DND-41 (cell line): Measurements from ENCODE around the gene MEX3C.

Experiments
- ATAC-seq: fragments of 200-7000 bp; cut with Tn5 transposase; 3 replicates; pipeline ENCODE4 v1.9.1; 2021; ENCODE audit warnings: low read depth; ENCODE audit not compliant: insufficient read depth
- DNase-seq: peaks from one replicate; pipeline ENCODE4 v3.0.0-alpha.2; 2020
- H2AFZ ChIP-seq: 2 replicates; pipeline ENCODE4 v1.6.0; 2012; ENCODE audit warnings: low read depth, low read length
- H3K27ac ChIP-seq: 2 replicates; pipeline ENCODE4 v1.5.1; 2012; ENCODE audit warnings: low read length, inconsistent platforms
- H3K27me3 ChIP-seq: fragments of 200-600 bp; sonication (generic); 2 replicates; pipeline ENCODE4 v1.6.0; 2012; ENCODE audit warnings: low read length, mild to moderate bottlenecking, inconsistent platforms; ENCODE audit not compliant: insufficient read depth, poor library complexity
- H3K36me3 ChIP-seq: 2 replicates; pipeline ENCODE4 v1.5.1; 2012; ENCODE audit warnings: low read length, inconsistent platforms; ENCODE audit not compliant: insufficient read depth
- H3K4me1 ChIP-seq: 2 replicates; pipeline ENCODE4 v1.5.1; 2012; ENCODE audit warnings: mild to moderate bottlenecking, low read length; ENCODE audit not compliant: insufficient read depth
- H3K4me2 ChIP-seq: 2 replicates; pipeline ENCODE4 v1.6.0; 2012; ENCODE audit warnings: mild to moderate bottlenecking, moderate library complexity, low read length, inconsistent platforms; ENCODE audit not compliant: insufficient read depth
- H3K4me3 ChIP-seq, 2 experiments: fragments of 200-600 bp in 1 of 2; shearing (Covaris generic) in 1 of 2; 2 replicates each; pipeline ENCODE4 v1.5.1; 2012 to 2016; ENCODE audit warnings: inconsistent platforms in 2 of 2, low read length in 2 of 2, mild to moderate bottlenecking in 2 of 2, low read depth in 1 of 2, moderate library complexity in 1 of 2
- H3K79me2 ChIP-seq: 2 replicates; pipeline ENCODE4 v1.6.0; 2012; ENCODE audit warnings: low read length, inconsistent platforms; ENCODE audit not compliant: insufficient read depth
- H3K9ac ChIP-seq: 2 replicates; pipeline ENCODE4 v1.6.0; 2012; ENCODE audit warnings: low read depth, mild to moderate bottlenecking, inconsistent platforms, low read length, moderate library complexity
- H3K9me3 ChIP-seq: 2 replicates; pipeline ENCODE4 v1.5.1; 2012; ENCODE audit warnings: low read length, moderate library complexity, mild to moderate bottlenecking, inconsistent platforms; ENCODE audit not compliant: insufficient read depth, severe bottlenecking
- H4K20me1 ChIP-seq: 2 replicates; pipeline ENCODE4 v1.6.0; 2012; ENCODE audit warnings: low read length; ENCODE audit not compliant: insufficient read depth
- EZH2 ChIP-seq: IDR thresholded peaks from 3 replicates; pipeline ENCODE4 v1.6.1; 2012; ENCODE audit warnings: borderline replicate concordance, low read depth, mild to moderate bottlenecking, moderate library complexity, low read length, inconsistent platforms; ENCODE audit not compliant: severe bottlenecking
- TF ChIP-seq, protein P1 (sequence below): IDR thresholded peaks from 2 replicates; pipeline ENCODE4 v1.5.1; 2012; ENCODE audit warnings: borderline replicate concordance, low read length, moderate library complexity, mild to moderate bottlenecking; ENCODE audit not compliant: poor library complexity, severe bottlenecking; ENCODE audit errors: extremely low read depth

Gene MEX3C

DNA sequence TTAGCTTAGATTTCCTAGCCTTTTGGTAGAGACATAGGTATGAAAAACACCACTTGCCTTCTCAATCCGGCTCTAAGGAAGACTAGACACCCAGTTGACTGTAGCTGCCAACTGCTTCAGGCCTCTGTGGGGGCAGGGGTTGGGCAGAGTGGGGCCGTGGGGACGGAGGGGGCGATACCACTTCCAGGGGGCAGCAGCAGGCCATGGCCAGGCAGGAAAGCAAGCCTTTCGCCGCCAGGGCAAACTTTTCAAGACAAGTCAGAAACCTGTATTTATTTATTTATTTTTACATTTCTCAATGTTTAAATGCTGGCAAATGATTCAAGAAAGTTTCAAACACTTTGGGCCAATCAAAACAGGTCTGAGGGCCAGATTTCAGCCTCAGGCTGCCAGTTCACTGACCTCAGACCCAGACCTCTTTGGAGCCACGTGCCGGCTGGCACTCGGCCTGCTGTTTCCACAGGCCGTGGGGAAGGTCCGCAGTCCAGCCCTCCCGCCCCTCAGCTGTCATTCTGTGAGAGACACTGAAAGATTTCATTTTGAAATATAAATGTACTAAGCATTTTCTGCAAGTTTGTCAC, 63.8 kb downstream of the MEX3C start:
- Histone ChIP-seq H4K20me1 (no peaks in the 10 kb centered on the region), H3K9me3 (no peaks in the 10 kb centered on the region), H3K4me2 (no peak overlapping the region), H3K36me3 (no peaks in the 10 kb centered on the region), H3K4me1 (no peaks in the 10 kb centered on the region), H3K27me3 (no peaks in the 10 kb centered on the region), H3K27ac (no peak overlapping the region), H3K9ac (no peak overlapping the region), H2AFZ (no peak overlapping the region), H3K79me2 (no peaks in the 10 kb centered on the region), H3K4me3 (no peak overlapping the region)
- DNase-seq, result no peak
- no peak for ATAC-seq
- TF ChIP-seq EZH2, result no peak
- TF ChIP-seq, protein P1, sequence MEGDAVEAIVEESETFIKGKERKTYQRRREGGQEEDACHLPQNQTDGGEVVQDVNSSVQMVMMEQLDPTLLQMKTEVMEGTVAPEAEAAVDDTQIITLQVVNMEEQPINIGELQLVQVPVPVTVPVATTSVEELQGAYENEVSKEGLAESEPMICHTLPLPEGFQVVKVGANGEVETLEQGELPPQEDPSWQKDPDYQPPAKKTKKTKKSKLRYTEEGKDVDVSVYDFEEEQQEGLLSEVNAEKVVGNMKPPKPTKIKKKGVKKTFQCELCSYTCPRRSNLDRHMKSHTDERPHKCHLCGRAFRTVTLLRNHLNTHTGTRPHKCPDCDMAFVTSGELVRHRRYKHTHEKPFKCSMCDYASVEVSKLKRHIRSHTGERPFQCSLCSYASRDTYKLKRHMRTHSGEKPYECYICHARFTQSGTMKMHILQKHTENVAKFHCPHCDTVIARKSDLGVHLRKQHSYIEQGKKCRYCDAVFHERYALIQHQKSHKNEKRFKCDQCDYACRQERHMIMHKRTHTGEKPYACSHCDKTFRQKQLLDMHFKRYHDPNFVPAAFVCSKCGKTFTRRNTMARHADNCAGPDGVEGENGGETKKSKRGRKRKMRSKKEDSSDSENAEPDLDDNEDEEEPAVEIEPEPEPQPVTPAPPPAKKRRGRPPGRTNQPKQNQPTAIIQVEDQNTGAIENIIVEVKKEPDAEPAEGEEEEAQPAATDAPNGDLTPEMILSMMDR, result no peak

DNA sequence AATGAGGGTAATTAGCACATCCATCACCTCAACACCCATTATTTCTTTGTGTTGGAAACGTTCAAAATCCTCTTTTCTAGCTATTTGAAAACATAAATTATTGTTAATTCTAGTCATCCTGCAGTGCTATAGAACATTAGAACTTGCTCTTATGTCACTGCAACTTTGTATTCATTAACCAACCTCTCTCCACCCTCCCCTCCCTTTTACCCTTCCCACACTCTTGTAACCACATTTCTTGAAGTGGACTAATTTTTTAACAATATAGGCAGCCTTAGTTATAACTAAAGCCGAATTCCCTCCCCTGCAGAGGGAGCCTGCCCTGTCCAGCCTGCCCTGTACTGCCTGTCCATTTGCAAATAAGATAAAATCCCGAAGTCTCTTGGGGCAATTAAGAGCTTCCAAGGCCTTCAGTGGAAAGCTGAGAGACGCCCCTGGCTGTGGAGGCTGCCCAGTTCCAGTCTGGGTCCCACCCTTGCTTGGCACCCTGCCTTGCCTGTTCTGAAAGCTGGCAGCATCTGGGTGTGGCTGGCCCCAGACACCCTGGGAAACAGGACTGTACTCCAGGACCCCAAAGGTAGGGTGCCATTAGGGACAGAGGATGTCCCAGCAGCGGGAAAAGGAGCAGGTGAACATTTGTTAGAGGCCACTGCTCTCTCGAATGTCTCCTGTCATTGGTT, 65.1 kb downstream of the MEX3C start:
- no peak for TF ChIP-seq EZH2
- TF ChIP-seq, protein P1, result no peak
- Histone ChIP-seq H3K79me2 (no peaks in the 10 kb centered on the region), H3K27me3 (no peaks in the 10 kb centered on the region), H3K9me3 (no peaks in the 10 kb centered on the region), H3K4me2 (no peak overlapping the region), H2AFZ (no peak overlapping the region), H3K27ac (no peak overlapping the region), H3K9ac (no peak overlapping the region), H3K4me1 (no peaks in the 10 kb centered on the region), H3K36me3 (no peaks in the 10 kb centered on the region), H4K20me1 (no peaks in the 10 kb centered on the region), H3K4me3 (no peak overlapping the region)
- DNase-seq, result no peak
- ATAC-seq, result no peak

DNA sequence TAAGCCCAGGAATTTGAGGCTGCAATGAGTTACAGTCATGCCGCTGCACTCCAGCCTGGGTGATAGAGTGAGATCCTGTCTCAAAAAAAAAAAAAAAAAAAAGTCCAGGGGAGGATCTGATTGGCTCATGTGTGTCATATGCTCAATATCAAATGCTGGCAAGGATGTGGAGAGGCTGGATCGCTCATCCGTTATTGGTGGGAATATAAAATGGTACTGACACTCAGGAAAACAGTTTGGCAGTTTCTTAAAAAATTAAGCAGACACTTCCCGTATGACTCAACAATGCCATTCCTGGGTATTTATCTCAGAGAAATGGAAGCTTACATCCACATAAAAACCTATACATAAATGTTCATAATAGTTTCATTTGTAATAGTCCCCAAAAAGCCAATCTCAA, 68.9 kb downstream of the MEX3C start:
- H3K4me3 ChIP-seq, result no peak overlapping the region
- H3K4me2 ChIP-seq, result no peak overlapping the region
- no peak for TF ChIP-seq EZH2
- TF ChIP-seq, protein P1, result no peak
- H3K9ac ChIP-seq, result no peak overlapping the region
- DNase-seq, result no peak
- no peaks in the 10 kb centered on the region for H3K4me1 ChIP-seq
- no peaks in the 10 kb centered on the region for H3K79me2 ChIP-seq
- no peaks in the 10 kb centered on the region for H3K27me3 ChIP-seq
- H2AFZ ChIP-seq, result no peak overlapping the region
- H3K9me3 ChIP-seq, result no peaks in the 10 kb centered on the region
- H3K36me3 ChIP-seq, result no peaks in the 10 kb centered on the region
- no peak overlapping the region for H3K27ac ChIP-seq
- ATAC-seq, result no peak
- no peaks in the 10 kb centered on the region for H4K20me1 ChIP-seq

DNA sequence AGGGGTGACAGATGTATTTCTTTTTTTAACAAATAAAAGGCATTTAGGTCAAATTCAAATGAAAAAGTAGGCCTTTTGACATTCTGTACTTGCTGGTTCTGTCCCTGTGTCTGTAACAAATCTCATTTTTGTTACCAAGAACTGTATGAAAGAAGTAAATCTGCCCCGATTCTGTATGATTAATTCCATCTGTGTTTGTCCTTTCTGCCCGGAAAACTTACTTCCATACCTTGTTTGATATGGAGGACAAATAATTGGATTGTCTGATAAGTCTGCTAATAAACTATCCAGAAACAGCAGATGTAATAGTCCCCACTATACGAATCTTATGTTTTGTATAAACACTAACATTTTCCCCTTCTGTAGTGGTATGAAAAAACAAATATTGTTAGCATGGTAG, 69.8 kb downstream of the MEX3C start:
- Histone ChIP-seq H3K9me3 (no peaks in the 10 kb centered on the region), H3K9ac (no peak overlapping the region), H3K4me2 (no peak overlapping the region), H3K79me2 (no peaks in the 10 kb centered on the region), H3K4me3 (no peak overlapping the region), H3K27ac (no peak overlapping the region), H3K4me1 (no peaks in the 10 kb centered on the region), H2AFZ (no peak overlapping the region), H3K36me3 (no peaks in the 10 kb centered on the region), H3K27me3 (no peaks in the 10 kb centered on the region), H4K20me1 (no peaks in the 10 kb centered on the region)
- ATAC-seq (no peak), DNase-seq (no peak)
- no peak for TF ChIP-seq EZH2
- TF ChIP-seq, protein P1, result no peak
